Amygdala (tissue), 56 donors: Measurements from ENCODE around the gene GPC1.

ENCODE experiments used
- DNase-seq, 56 donors: peaks; one replicate each; lab custom pipeline; 2025; lab: John Stamatoyannopoulos, UW

GPC1 gene

GRCh38 chr2:240463866-240464481, 28.5 kb downstream of the GPC1 start:
- DNase-seq, result no peak

GRCh38 chr2:240464514-240465241, 29.2 kb downstream of the GPC1 start:
- DNase-seq, result no peak

GRCh38 chr2:240465268-240465764, 29.9 kb downstream of the GPC1 start:
- no peak for DNase-seq

- no peak for DNase-seq
Observed at GRCh38 chr2:240465765-240466578, 30.5 kb downstream of the GPC1 start.

- no peak for DNase-seq
Observed at GRCh38 chr2:240466579-240467148, 31.2 kb downstream of the GPC1 start.

GRCh38 chr2:240467149-240467642, 31.7 kb downstream of the GPC1 start:
- no peak for DNase-seq

GRCh38 chr2:240467659-240468302, 32.3 kb downstream of the GPC1 start:
- DNase-seq, result no peak

GRCh38 chr2:240468303-240469238, 33.1 kb downstream of the GPC1 start:
- no peak for DNase-seq

- DNase-seq, result no peak
Observed at GRCh38 chr2:240469239-240469636, 33.8 kb downstream of the GPC1 start.

- DNase-seq, result no peak
Observed at GRCh38 chr2:240469740-240470139, 34.3 kb downstream of the GPC1 start.

GRCh38 chr2:240472078-240472790, 36.8 kb downstream of the GPC1 start:
- no peak for DNase-seq

- DNase-seq, result no peak
Observed at GRCh38 chr2:240473211-240473610, 37.7 kb downstream of the GPC1 start.

GRCh38 chr2:240477916-240478315, 42.5 kb downstream of the GPC1 start:
- no peak for DNase-seq

GRCh38 chr2:240478346-240479110, 43.1 kb downstream of the GPC1 start:
- DNase-seq, result no peak

GRCh38 chr2:240479111-240479501, 43.6 kb downstream of the GPC1 start:
- no peak for DNase-seq

- no peak for DNase-seq
Observed at GRCh38 chr2:240480834-240481623, 45.6 kb downstream of the GPC1 start.

GRCh38 chr2:240481720-240482119, 46.3 kb downstream of the GPC1 start:
- DNase-seq, result no peak
